ENCODE measurements around the gene POLG2.

The POLG2 gene

GRCh38 chr17:64458756-64459155 lies 38.1 kb downstream of the POLG2 start:
- POLR2A ChIA-PET, result no interaction called here
- TF ChIP-seq CTCF (IDR thresholded peaks at IDR 0.05; ENCODE audit: control extremely low read depth, extremely low read depth, low read depth, missing control alignments), result no peak
- CTCF ChIA-PET, result interaction anchor here (1.5 to 5.1 kb wide), 3 partner anchors 9 to 39 kb away, joined by 4 to 24 read pairs (median 5); no protein-coding TSS in a partner anchor
- no peak for DNase-seq (ENCODE audit: extremely low spot score)

GRCh38 chr17:64457156-64457555 lies 39.7 kb downstream of the POLG2 start:
- ChIA-PET POLR2A (no interaction called here), CTCF (interaction anchor here (1.5 to 5.1 kb wide), 4 partner anchors 30 to 38 kb away, joined by 3 to 24 read pairs (median 4); no protein-coding TSS in a partner anchor)
- no peak for DNase-seq (ENCODE audit: extremely low spot score)
- no peak for TF ChIP-seq CTCF (IDR thresholded peaks at IDR 0.05; ENCODE audit: control extremely low read depth, extremely low read depth, low read depth, missing control alignments)

GRCh38 chr17:64455993-64456885 lies 40.6 kb downstream of the POLG2 start:
- TF ChIP-seq CTCF (IDR thresholded peaks at IDR 0.05; ENCODE audit: control extremely low read depth, extremely low read depth, low read depth, missing control alignments), result no peak
- ChIA-PET CTCF (interaction anchor here (0.6 to 5.1 kb wide), 7 partner anchors 13 to 37 kb away, joined by 3 to 24 read pairs (median 4); no protein-coding TSS in a partner anchor), POLR2A (interaction anchor here (0.6 kb wide), 1 partner anchor 238 kb away, joined by 4 read pairs; no protein-coding TSS in a partner anchor)
- peak; percentile 41 for DNase-seq (ENCODE audit: extremely low spot score)

- TF ChIP-seq CTCF (IDR thresholded peaks at IDR 0.05; ENCODE audit: control extremely low read depth, extremely low read depth, low read depth, missing control alignments), result no peak
- no peak for DNase-seq (ENCODE audit: extremely low spot score)
- ChIA-PET POLR2A (no interaction called here), CTCF (interaction anchor here (0.8 to 5.5 kb wide), 2 partner anchors 9 to 29 kb away, joined by 4 to 29 read pairs; no protein-coding TSS in a partner anchor)
Observed at GRCh38 chr17:64449545-64449944, 47.3 kb downstream of the POLG2 start.

- peak; percentile 49 for DNase-seq (ENCODE audit: extremely low spot score)
- ChIA-PET CTCF (interaction anchor here (5.5 kb wide), 1 partner anchor 28 kb away, joined by 29 read pairs; no protein-coding TSS in a partner anchor), POLR2A (interaction anchor here (0.5 kb wide), 1 partner anchor 19 kb away, joined by 4 read pairs; no protein-coding TSS in a partner anchor)
- no peak for TF ChIP-seq CTCF (IDR thresholded peaks at IDR 0.05; ENCODE audit: control extremely low read depth, extremely low read depth, low read depth, missing control alignments)
Observed at GRCh38 chr17:64448665-64449512, 48.0 kb downstream of the POLG2 start, which contains the start of gene MILR1. Gene MILR1, plus strand, starts transcription at chr17:64449115. Its CDS starts 54 bp downstream, at chr17:64449169.

GRCh38 chr17:64447526-64447925 lies 49.3 kb downstream of the POLG2 start:
- ChIA-PET POLR2A (interaction anchor here (0.6 to 0.7 kb wide), 2 partner anchors 51 to 299 kb away, joined by 3 to 6 read pairs; no protein-coding TSS in a partner anchor), CTCF (interaction anchor here (1.4 to 5.5 kb wide), 2 partner anchors 16 to 27 kb away, joined by 3 to 29 read pairs; no protein-coding TSS in a partner anchor)
- DNase-seq (ENCODE audit: extremely low spot score), result no peak
- TF ChIP-seq CTCF (IDR thresholded peaks at IDR 0.05; ENCODE audit: control extremely low read depth, extremely low read depth, low read depth, missing control alignments), result no peak

All from GM10248 (cell line).